Hepatocyte (in vitro differentiated cells): Measurements from ENCODE around the gene FAM185A.
"Not testable (repeated sequence)": the region's sequence is repeated elsewhere in the genome, so short reads cannot be mapped to it uniquely, and the experiment has no call there.

Experiments
- CTCF ChIP-seq: fragments of 200-600 bp; sonication (generic); IDR thresholded peaks from 2 replicates; pipeline ENCODE4 v1.5.1; 2016; ENCODE audit warnings: antibody characterized with exemption, mild to moderate bottlenecking; ENCODE audit not compliant: poor library complexity
- EZH2 ChIP-seq: fragments of 200-600 bp; sonication (generic); IDR thresholded peaks from 2 replicates; pipeline ENCODE4 v1.6.1; 2016; ENCODE audit warnings: antibody characterized with exemption, mild to moderate bottlenecking, borderline replicate concordance
- EZH2phosphoT487 ChIP-seq: fragments of 200-600 bp; sonication (generic); IDR thresholded peaks from one replicate; pipeline ENCODE4 v1.6.1; 2018; ENCODE audit warnings: antibody characterized with exemption, mild to moderate bottlenecking, low read depth, moderate library complexity; ENCODE audit not compliant: unreplicated experiment, severe bottlenecking

- TF ChIP-seq CTCF, EZH2, EZH2phosphoT487: not testable (repeated sequence)
These were observed 617 bp downstream of the FAM185A start for GRCh38 chr7:102749445-102749786.
